T follicular helper cell (primary cell): ENCODE data around the gene ABHD15.

ENCODE experiments used
- DNase-seq: peaks from one replicate; pipeline ENCODE4 v3.0.0-alpha.2; 2020; ENCODE audit warnings: low read depth

The ABHD15 gene

DNA sequence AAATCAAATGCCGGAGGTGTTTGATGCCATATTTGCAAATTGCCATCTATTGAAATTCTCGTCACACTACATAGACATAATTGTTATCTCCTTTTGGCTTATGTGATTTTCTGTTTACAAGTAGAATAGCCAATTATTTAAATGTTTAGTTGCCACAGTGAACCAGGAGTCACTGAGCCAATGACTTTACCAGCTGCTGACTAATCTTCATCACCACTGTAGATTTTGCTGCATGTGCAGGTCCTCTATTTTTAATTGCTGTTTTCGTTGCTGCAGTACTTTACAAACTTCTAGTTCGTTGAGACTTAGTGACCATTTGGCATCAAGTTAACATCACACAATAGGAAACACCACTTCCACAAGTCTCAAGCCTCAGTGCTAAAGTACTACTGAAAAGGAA is 22.8 kb downstream of the ABHD15 start:
- no peak for DNase-seq

GRCh38 chr17:29533976-29534375 is 32.9 kb downstream of the ABHD15 start:
- DNase-seq = no peak

DNA sequence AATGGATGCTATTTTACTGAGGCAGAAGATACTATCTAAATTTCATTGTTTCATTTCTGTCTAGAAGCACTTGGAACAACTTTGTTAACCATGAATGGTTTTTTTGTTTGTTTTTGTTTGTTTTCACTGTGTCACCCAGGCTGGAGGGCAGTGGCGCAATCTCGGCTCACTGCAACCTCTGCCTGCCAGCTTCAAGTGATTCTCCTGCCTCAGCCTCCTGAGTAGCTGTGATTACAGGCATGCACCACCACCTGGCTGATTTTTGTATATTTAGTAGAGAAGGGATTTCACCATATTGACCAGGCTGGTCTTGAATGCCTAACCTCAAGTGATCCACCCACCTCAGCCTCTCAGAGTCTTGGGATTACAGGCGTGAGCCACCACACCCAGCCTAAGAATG is 40.5 kb downstream of the ABHD15 start:
- no peak for DNase-seq

DNA sequence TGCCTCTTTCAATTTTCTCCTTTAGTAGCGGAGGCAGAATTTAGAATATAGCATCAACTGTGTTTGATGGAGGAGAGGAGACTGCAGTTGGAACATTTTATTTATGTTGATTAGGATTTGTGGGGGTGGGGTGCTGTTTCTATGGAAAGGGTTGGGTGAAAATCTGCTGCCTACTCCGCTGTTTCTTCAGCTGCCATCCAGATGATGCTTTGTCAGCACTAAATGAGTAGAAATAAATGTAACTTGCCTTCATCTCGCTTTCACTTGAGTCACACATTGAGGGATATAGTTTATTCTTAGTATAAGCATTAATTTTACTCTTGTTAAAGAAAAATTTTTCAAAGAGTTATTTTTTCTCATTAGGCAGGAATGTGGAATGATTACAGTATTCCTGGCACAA is 42.1 kb downstream of the ABHD15 start:
- DNase-seq = no peak

- DNase-seq = no peak
Observed at GRCh38 chr17:29518359-29518758, 48.5 kb downstream of the ABHD15 start.

- DNase-seq = no peak
Observed at GRCh38 chr17:29514792-29515191, 52.0 kb downstream of the ABHD15 start.

- no peak for DNase-seq
Observed at GRCh38 chr17:29510953-29511352, 55.9 kb downstream of the ABHD15 start.
